Fibroblast of lung (primary cell): Measurements from ENCODE around the gene FAM20C. TPM values are rescaled to one million over a fixed set of nuclear protein-coding genes. Genes with fewer than 3 reads are reported as not detected.

Source experiments
- DNase-seq, 2 donors: peaks; one replicate each; pipeline versions ENCODE4 v3.0.0 to v3.0.0-alpha.2; 2010; ENCODE audit warnings: low read depth in 2 of 2
- H2AFZ ChIP-seq: 2 replicates; pipeline ENCODE4 v1.5.1; 2012; ENCODE audit warnings: low read length, control low read depth, inconsistent platforms
- H3K27ac ChIP-seq: 2 replicates; pipeline ENCODE4 v1.5.1; 2011; ENCODE audit warnings: low read length, control low read depth; ENCODE audit not compliant: insufficient read depth
- H3K27me3 ChIP-seq: 2 replicates; pipeline ENCODE4 v1.5.1; 2011; ENCODE audit warnings: mild to moderate bottlenecking, low read length; ENCODE audit not compliant: control insufficient read depth, insufficient read depth
- H3K36me3 ChIP-seq: 2 replicates; pipeline ENCODE4 v1.5.1; 2011; ENCODE audit warnings: low read length; ENCODE audit not compliant: control insufficient read depth, insufficient read depth
- H3K4me1 ChIP-seq: 2 replicates; pipeline ENCODE4 v1.5.1; 2011; ENCODE audit warnings: low read length; ENCODE audit not compliant: control insufficient read depth, insufficient read depth; ENCODE audit errors: extremely low read depth
- H3K4me2 ChIP-seq: 2 replicates; pipeline ENCODE4 v1.5.1; 2011; ENCODE audit warnings: low read length, control low read depth; ENCODE audit not compliant: insufficient read depth; ENCODE audit errors: extremely low read depth
- H3K4me3 ChIP-seq, 4 experiments: fragments of 200-600 bp in 1 of 4; sonication (generic) in 1 of 4; replicated peaks in 1 of 4; 2 replicates each; pipeline ENCODE4 v1.5.1; 2011 to 2016; ENCODE audit warnings: low read length in 4 of 4, low read depth in 3 of 4, mild to moderate bottlenecking in 3 of 4, control low read depth in 2 of 4, inconsistent platforms in 1 of 4, mixed read lengths in 1 of 4; ENCODE audit not compliant: insufficient read depth in 1 of 4; ENCODE audit errors: control extremely low read depth in 1 of 4
- H3K79me2 ChIP-seq: 2 replicates; pipeline ENCODE4 v1.5.1; 2012; ENCODE audit warnings: mild to moderate bottlenecking, low read length, inconsistent platforms; ENCODE audit not compliant: control insufficient read depth, insufficient read depth
- H3K9ac ChIP-seq: 2 replicates; pipeline ENCODE4 v1.5.1; 2011; ENCODE audit warnings: mild to moderate bottlenecking, low read length, control low read depth; ENCODE audit not compliant: insufficient read depth
- H3K9me3 ChIP-seq: 2 replicates; pipeline ENCODE4 v1.5.1; 2012; ENCODE audit warnings: low read depth, low read length; ENCODE audit not compliant: control insufficient read depth, insufficient read depth
- H4K20me1 ChIP-seq: 2 replicates; pipeline ENCODE4 v1.5.1; 2011; ENCODE audit warnings: low read length; ENCODE audit not compliant: control insufficient read depth, insufficient read depth; ENCODE audit errors: extremely low read depth
- EZH2 ChIP-seq: IDR thresholded peaks from 2 replicates; pipeline ENCODE4 v1.5.1; 2012; ENCODE audit warnings: low read length, control low read depth, mild to moderate bottlenecking; ENCODE audit errors: missing control alignments
- polyA plus RNA-seq, 2 donors: library from polyadenylated mRNA; depleted of rRNA in 1 of 2; stranded (reverse) in 1 of 2; unstranded in 1 of 2; fragments of >200 nt; gene quantifications; 2 replicates each; pipeline ENCODE4 v1.2.1, GENCODE V29; 2011 to 2012; ENCODE audit warnings: missing spikeins in 1 of 2
- total RNA-seq: library from RNA; depleted of rRNA; stranded (reverse); fragments of >200 nt; gene quantifications from 2 replicates; pipeline ENCODE4 v1.2.1, GENCODE V29; 2014
- TF ChIP-seq, protein P1 (sequence below), 2 donors: IDR thresholded peaks in 1 of 2; conservative IDR thresholded peaks in 1 of 2; 1 replicate in 1 of 2; 2 replicates in 1 of 2; pipeline ENCODE4 v1.5.1; 2011 to 2012; ENCODE audit warnings: low read length in 2 of 2, control low read depth in 1 of 2, inconsistent platforms in 1 of 2, low read depth in 1 of 2, mild to moderate bottlenecking in 1 of 2

FAM20C gene
- total and polyA plus RNA-seq, 2 donors (not counting 1 experiment from before 2014, with no cell fraction given), result 31.8 to 70.7 TPM

- no peaks in the 10 kb centered on the region for H4K20me1 ChIP-seq
- no peaks in the 10 kb centered on the region for H3K9me3 ChIP-seq
- no peaks in the 10 kb centered on the region for H3K36me3 ChIP-seq
- no peak overlapping the region for H3K4me2 ChIP-seq
- no peak overlapping the region for H3K4me3 ChIP-seq
- H3K9ac ChIP-seq, result no peak overlapping the region
- peaks cover 8% of the 10 kb centered on the region for H3K4me1 ChIP-seq
- H3K27ac ChIP-seq, result no peak overlapping the region
- H3K27me3 ChIP-seq, result peaks cover 6% of the 10 kb centered on the region
- no peaks in the 10 kb centered on the region for H3K79me2 ChIP-seq
- TF ChIP-seq EZH2, result no peak
- TF ChIP-seq, protein P1, sequence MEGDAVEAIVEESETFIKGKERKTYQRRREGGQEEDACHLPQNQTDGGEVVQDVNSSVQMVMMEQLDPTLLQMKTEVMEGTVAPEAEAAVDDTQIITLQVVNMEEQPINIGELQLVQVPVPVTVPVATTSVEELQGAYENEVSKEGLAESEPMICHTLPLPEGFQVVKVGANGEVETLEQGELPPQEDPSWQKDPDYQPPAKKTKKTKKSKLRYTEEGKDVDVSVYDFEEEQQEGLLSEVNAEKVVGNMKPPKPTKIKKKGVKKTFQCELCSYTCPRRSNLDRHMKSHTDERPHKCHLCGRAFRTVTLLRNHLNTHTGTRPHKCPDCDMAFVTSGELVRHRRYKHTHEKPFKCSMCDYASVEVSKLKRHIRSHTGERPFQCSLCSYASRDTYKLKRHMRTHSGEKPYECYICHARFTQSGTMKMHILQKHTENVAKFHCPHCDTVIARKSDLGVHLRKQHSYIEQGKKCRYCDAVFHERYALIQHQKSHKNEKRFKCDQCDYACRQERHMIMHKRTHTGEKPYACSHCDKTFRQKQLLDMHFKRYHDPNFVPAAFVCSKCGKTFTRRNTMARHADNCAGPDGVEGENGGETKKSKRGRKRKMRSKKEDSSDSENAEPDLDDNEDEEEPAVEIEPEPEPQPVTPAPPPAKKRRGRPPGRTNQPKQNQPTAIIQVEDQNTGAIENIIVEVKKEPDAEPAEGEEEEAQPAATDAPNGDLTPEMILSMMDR (conservative IDR thresholded peaks at IDR 0.05 in 1 of 2, IDR thresholded peaks at IDR 0.05 in 1 of 2; ENCODE audit: low read depth in 1 of 2, low read length in 2 of 2), result no peak
- no peak overlapping the region for H2AFZ ChIP-seq
- DNase-seq, result no peak
Observed at GRCh38 chr7:157008-157310, 35.4 kb upstream of the FAM20C start.

- Histone ChIP-seq H3K9me3 (no peaks in the 10 kb centered on the region), H3K9ac (no peak overlapping the region), H3K4me3 (no peak overlapping the region), H3K27ac (no peak overlapping the region), H3K79me2 (no peaks in the 10 kb centered on the region), H4K20me1 (no peaks in the 10 kb centered on the region), H3K36me3 (no peaks in the 10 kb centered on the region), H3K27me3 (peaks cover 15% of the 10 kb centered on the region), H3K4me2 (no peak overlapping the region), H3K4me1 (peaks cover 10% of the 10 kb centered on the region), H2AFZ (no peak overlapping the region)
- DNase-seq, result no peak
- TF ChIP-seq, protein P1 (conservative IDR thresholded peaks at IDR 0.05 in 1 of 2, IDR thresholded peaks at IDR 0.05 in 1 of 2; ENCODE audit: low read depth in 1 of 2, low read length in 2 of 2), result no peak
- TF ChIP-seq EZH2, result no peak
Observed at GRCh38 chr7:157771-158625, 34.4 kb upstream of the FAM20C start.

- H3K4me3 ChIP-seq, result no peak overlapping the region
- H3K4me2 ChIP-seq, result no peak overlapping the region
- no peaks in the 10 kb centered on the region for H3K9me3 ChIP-seq
- H3K4me1 ChIP-seq, result peaks cover 10% of the 10 kb centered on the region
- no peaks in the 10 kb centered on the region for H3K79me2 ChIP-seq
- no peak for DNase-seq
- H3K9ac ChIP-seq, result no peak overlapping the region
- peaks cover 22% of the 10 kb centered on the region for H3K27me3 ChIP-seq
- H4K20me1 ChIP-seq, result no peaks in the 10 kb centered on the region
- no peak overlapping the region for H3K27ac ChIP-seq
- no peaks in the 10 kb centered on the region for H3K36me3 ChIP-seq
- TF ChIP-seq EZH2, result no peak
- TF ChIP-seq, protein P1 (conservative IDR thresholded peaks at IDR 0.05 in 1 of 2, IDR thresholded peaks at IDR 0.05 in 1 of 2; ENCODE audit: low read depth in 1 of 2, low read length in 2 of 2), result no peak
- H2AFZ ChIP-seq, result no peak overlapping the region
Observed at GRCh38 chr7:158771-159170, 33.6 kb upstream of the FAM20C start.
